ENCODE data around the gene TLK1.

Gene TLK1

GRCh38 chr2:170950221-170950761 lies 210.4 kb downstream of the TLK1 start:
- no peak for DNase-seq

GRCh38 chr2:170949415-170949814 lies 211.3 kb downstream of the TLK1 start:
- no peak for DNase-seq

- DNase-seq = no peak
These were observed 216.1 kb downstream of the TLK1 start for GRCh38 chr2:170944545-170944944.

GRCh38 chr2:170943596-170943995 lies 217.1 kb downstream of the TLK1 start:
- no peak for DNase-seq

- no peak for DNase-seq
These were observed 217.7 kb downstream of the TLK1 start for GRCh38 chr2:170943041-170943440.

- DNase-seq = no peak
These were observed 218.1 kb downstream of the TLK1 start for GRCh38 chr2:170942615-170943014.

Measured in CD4-positive, alpha-beta T cell treated with Interleukin-15 for 1 hour (primary cell).